Measurements from ENCODE around the gene NOXA1. TPM values are rescaled to one million over a fixed set of nuclear protein-coding genes. Genes with fewer than 3 reads are reported as not detected.
"Not testable (repeated sequence)": the region's sequence is repeated elsewhere in the genome, so short reads cannot be mapped to it uniquely, and the experiment has no call there.

The NOXA1 gene
- total RNA-seq, 1 experiment from 2014 or later, result 8.2 TPM

GRCh38 chr9:137375321-137376058 is 47.7 kb upstream of the NOXA1 start:
- intact Hi-C loops (cut with micrococcal nuclease), result no loop called here
- Mint-ChIP-seq H3K4me1 (ENCODE audit: insufficient read depth, unreplicated experiment) (no peaks in the 10 kb centered on the region), H3K27ac (ENCODE audit: low read depth, unreplicated experiment) (no peak overlapping the region), H3K9me3 (ENCODE audit: unreplicated experiment) (no peaks in the 10 kb centered on the region), H3K4me3 (ENCODE audit: unreplicated experiment) (no peak overlapping the region), H3K27me3 (ENCODE audit: insufficient read depth, unreplicated experiment) (no peaks in the 10 kb centered on the region), H3K36me3 (ENCODE audit: insufficient read depth, unreplicated experiment) (peaks cover 7% of the 10 kb centered on the region)
- TF ChIP-seq CTCF (IDR thresholded peaks at IDR 0.05; ENCODE audit: unreplicated experiment), result no peak
- no peak for DNase-seq (ENCODE audit: unreplicated experiment)
- BruUV-seq (replicated peaks), result no TSS peak
- ChIA-PET POLR2A (no interaction called here), CTCF (interaction anchor here (0.6 to 1.0 kb wide), 3 partner anchors 12 to 81 kb away, joined by 3 read pairs; no protein-coding TSS in a partner anchor)

DNA sequence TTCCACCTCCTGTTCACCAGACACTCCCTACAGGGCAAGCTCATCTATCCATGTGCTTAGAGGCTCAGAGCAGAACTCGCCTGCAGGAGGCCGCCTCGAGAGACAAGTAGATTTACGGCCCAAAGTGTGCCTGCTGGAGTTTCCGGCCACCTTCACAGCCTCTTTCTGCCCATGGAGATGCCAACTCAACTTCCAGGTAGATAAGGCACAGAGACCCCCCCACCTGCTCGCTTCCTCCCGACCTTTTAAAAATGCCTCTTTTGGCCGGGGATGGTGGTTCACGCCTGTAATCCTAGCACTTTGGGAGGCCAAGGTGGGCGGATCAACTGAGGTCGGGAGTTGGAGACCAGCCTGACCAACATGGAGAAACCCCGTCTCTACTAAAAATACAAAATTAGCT is 46.8 kb upstream of the NOXA1 start:
- DNase-seq (ENCODE audit: unreplicated experiment), result no peak
- no peak for TF ChIP-seq CTCF (IDR thresholded peaks at IDR 0.05; ENCODE audit: unreplicated experiment)
- Mint-ChIP-seq H3K9me3 (ENCODE audit: unreplicated experiment) (no peaks in the 10 kb centered on the region), H3K27me3 (ENCODE audit: insufficient read depth, unreplicated experiment) (no peaks in the 10 kb centered on the region), H3K27ac (ENCODE audit: low read depth, unreplicated experiment) (no peak overlapping the region), H3K36me3 (ENCODE audit: insufficient read depth, unreplicated experiment) (peaks cover 7% of the 10 kb centered on the region), H3K4me3 (ENCODE audit: unreplicated experiment) (no peak overlapping the region), H3K4me1 (ENCODE audit: insufficient read depth, unreplicated experiment) (no peaks in the 10 kb centered on the region)
- POLR2A ChIA-PET, result no interaction called here
- intact Hi-C loops (cut with micrococcal nuclease), result no loop called here
- CTCF ChIA-PET, result no interaction called here
- no TSS peak for BruUV-seq (replicated peaks)

DNA sequence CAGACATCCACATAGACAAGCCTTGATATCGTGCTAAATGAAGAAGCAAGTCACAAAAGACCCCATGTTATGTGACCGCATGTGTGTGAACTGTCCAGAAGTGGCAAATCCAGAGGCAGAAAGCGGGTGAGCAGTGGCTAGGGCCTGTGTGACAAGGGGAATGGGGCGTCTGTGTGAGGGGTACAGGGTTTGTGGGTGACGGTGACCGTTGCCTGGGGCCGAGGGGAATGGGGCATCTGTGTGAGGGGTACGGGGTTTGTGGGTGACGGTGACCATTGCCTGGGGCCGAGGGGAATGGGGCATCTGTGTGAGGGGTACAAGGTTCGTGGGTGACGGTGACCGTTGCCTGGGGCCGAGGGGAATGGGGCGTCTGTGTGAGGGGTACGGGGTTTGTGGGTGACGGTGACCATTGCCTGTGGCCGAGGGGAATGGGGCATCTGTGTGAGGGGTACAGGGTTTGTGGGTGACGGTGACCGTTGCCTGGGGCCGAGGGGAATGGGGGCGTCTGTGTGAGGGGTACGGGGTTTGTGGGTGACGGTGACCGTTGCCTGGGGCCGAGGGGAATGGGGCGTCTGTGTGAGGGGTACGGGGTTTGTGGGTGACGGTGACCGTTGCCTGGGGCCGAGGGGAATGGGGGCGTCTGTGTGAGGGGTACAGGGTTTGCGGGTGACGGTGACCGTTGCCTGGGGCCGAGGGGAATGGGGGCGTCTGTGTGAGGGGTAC is 44.3 kb upstream of the NOXA1 start:
- H3K27ac Mint-ChIP-seq (ENCODE audit: low read depth, unreplicated experiment); H3K9me3 Mint-ChIP-seq (ENCODE audit: unreplicated experiment); H3K27me3 Mint-ChIP-seq (ENCODE audit: insufficient read depth, unreplicated experiment); CTCF ChIA-PET; intact Hi-C loops (cut with micrococcal nuclease); DNase-seq (ENCODE audit: unreplicated experiment); POLR2A ChIA-PET; H3K4me3 Mint-ChIP-seq (ENCODE audit: unreplicated experiment); H3K4me1 Mint-ChIP-seq (ENCODE audit: insufficient read depth, unreplicated experiment); H3K36me3 Mint-ChIP-seq (ENCODE audit: insufficient read depth, unreplicated experiment); BruUV-seq (replicated peaks): not testable (repeated sequence)

GRCh38 chr9:137379761-137380161 is 43.4 kb upstream of the NOXA1 start:
- ChIA-PET CTCF (no interaction called here), POLR2A (no interaction called here)

More at GRCh38 chr9:137379761-137380161, 43.4 kb upstream of the NOXA1 start:
- no peaks in the 10 kb centered on the region for H3K4me1 Mint-ChIP-seq (ENCODE audit: insufficient read depth, unreplicated experiment)
- no peak for DNase-seq (ENCODE audit: unreplicated experiment)
- H3K27ac Mint-ChIP-seq (ENCODE audit: low read depth, unreplicated experiment), result no peak overlapping the region
- no peak overlapping the region for H3K4me3 Mint-ChIP-seq (ENCODE audit: unreplicated experiment)
- no peaks in the 10 kb centered on the region for H3K36me3 Mint-ChIP-seq (ENCODE audit: insufficient read depth, unreplicated experiment)
- H3K27me3 Mint-ChIP-seq (ENCODE audit: insufficient read depth, unreplicated experiment), result no peaks in the 10 kb centered on the region
- no peak for TF ChIP-seq CTCF (IDR thresholded peaks at IDR 0.05; ENCODE audit: unreplicated experiment)
- BruUV-seq (replicated peaks), result no TSS peak
- intact Hi-C loops (cut with micrococcal nuclease), result no loop called here
- no peaks in the 10 kb centered on the region for H3K9me3 Mint-ChIP-seq (ENCODE audit: unreplicated experiment)

Data from MCF 10A (cell line).